ENCODE measurements around the gene GNB5. TPM values are rescaled to one million over a fixed set of nuclear protein-coding genes. Genes with fewer than 3 reads are reported as not detected.

GNB5 gene
- polyA plus RNA-seq, 1 donor from 2014 or later: 89.6 TPM

DNA sequence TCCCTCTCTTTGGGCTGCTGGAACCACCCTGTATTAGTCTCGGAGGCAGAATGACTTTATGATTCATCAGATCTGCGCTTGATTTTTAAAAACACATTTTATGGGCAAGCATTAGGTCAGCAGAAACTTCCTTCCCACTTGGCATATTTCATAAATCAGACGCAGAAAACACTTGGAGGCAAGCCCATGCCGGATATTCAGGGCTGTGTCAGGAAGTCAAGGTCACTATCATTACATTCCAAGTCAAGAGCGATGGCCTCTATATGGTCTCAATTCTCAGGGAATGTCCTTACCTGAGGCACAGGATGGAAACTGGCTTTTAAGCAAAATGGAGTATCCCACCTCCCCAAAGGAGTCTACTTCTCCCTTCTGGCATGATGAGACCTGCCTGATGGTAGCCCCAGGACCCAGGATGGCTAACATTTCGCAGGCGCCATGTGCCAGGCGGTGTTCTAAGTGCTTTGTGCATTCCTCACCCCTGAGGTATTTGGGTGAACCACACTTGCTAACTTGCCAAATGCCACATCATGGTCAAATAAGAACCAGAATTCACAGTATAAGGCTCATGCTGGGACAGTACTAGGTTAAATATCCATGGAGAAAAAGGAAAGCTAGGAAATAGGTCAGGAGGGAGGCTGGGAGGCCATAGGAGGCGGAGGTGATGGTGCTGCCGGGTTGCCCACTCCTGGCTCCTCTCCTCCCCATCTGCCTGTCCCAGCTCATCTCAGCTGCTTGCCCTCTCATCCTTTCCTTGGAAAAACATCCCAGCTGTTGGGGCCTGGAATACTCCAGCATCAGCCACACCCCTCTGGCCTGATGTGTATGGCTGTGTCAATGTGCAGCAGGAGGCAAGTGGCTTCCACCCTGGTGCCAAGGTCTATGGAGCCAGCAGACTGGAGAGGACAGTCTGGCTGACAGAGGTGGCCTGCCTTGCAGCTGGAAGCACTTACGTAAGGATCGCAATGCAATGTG is 97.4 kb downstream of the GNB5 start:
- H3K9ac ChIP-seq (ENCODE audit: low read length): no peak overlapping the region
- TF ChIP-seq EZH2 (IDR thresholded peaks at IDR 0.05; ENCODE audit: borderline replicate concordance, insufficient read depth, low read length, poor library complexity, severe bottlenecking) (no peak), POLR2AphosphoS5 (IDR thresholded peaks at IDR 0.05) (no peak), EP300 (conservative IDR thresholded peaks at IDR 0.05; ENCODE audit: poor library complexity, severe bottlenecking) (no peak), MXI1 (conservative IDR thresholded peaks at IDR 0.05; ENCODE audit: poor library complexity, severe bottlenecking) (no peak), TAF1 (IDR thresholded peaks at IDR 0.05; ENCODE audit: low read depth) (no peak), RAD21 (conservative IDR thresholded peaks at IDR 0.05) (no peak), SMC3 (conservative IDR thresholded peaks at IDR 0.05; ENCODE audit: poor library complexity) (no peak)
- TF ChIP-seq, protein P1, sequence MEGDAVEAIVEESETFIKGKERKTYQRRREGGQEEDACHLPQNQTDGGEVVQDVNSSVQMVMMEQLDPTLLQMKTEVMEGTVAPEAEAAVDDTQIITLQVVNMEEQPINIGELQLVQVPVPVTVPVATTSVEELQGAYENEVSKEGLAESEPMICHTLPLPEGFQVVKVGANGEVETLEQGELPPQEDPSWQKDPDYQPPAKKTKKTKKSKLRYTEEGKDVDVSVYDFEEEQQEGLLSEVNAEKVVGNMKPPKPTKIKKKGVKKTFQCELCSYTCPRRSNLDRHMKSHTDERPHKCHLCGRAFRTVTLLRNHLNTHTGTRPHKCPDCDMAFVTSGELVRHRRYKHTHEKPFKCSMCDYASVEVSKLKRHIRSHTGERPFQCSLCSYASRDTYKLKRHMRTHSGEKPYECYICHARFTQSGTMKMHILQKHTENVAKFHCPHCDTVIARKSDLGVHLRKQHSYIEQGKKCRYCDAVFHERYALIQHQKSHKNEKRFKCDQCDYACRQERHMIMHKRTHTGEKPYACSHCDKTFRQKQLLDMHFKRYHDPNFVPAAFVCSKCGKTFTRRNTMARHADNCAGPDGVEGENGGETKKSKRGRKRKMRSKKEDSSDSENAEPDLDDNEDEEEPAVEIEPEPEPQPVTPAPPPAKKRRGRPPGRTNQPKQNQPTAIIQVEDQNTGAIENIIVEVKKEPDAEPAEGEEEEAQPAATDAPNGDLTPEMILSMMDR (IDR thresholded peaks at IDR 0.05; ENCODE audit: poor library complexity, severe bottlenecking): no peak
- TF ChIP-seq, protein P2, sequence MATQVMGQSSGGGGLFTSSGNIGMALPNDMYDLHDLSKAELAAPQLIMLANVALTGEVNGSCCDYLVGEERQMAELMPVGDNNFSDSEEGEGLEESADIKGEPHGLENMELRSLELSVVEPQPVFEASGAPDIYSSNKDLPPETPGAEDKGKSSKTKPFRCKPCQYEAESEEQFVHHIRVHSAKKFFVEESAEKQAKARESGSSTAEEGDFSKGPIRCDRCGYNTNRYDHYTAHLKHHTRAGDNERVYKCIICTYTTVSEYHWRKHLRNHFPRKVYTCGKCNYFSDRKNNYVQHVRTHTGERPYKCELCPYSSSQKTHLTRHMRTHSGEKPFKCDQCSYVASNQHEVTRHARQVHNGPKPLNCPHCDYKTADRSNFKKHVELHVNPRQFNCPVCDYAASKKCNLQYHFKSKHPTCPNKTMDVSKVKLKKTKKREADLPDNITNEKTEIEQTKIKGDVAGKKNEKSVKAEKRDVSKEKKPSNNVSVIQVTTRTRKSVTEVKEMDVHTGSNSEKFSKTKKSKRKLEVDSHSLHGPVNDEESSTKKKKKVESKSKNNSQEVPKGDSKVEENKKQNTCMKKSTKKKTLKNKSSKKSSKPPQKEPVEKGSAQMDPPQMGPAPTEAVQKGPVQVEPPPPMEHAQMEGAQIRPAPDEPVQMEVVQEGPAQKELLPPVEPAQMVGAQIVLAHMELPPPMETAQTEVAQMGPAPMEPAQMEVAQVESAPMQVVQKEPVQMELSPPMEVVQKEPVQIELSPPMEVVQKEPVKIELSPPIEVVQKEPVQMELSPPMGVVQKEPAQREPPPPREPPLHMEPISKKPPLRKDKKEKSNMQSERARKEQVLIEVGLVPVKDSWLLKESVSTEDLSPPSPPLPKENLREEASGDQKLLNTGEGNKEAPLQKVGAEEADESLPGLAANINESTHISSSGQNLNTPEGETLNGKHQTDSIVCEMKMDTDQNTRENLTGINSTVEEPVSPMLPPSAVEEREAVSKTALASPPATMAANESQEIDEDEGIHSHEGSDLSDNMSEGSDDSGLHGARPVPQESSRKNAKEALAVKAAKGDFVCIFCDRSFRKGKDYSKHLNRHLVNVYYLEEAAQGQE (IDR thresholded peaks at IDR 0.05; ENCODE audit: borderline replicate concordance): no peak

DNA sequence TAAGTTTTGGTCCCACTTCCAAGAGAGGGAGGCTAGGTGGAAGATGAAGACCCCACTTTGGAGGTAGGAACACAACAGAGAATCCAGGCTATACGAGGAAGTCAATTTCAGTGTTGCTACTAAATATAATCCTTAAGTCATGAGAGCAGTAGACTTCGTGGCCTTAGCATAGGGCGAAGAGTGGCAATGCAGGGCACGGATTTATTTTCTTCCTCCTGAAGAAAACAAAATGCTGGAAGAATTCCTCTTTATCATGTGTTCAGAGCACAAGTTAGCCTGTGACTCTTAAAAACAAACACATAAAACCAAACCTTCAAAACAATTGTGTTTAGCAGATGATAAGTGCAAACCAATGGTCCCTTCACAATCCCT is 98.0 kb downstream of the GNB5 start:
- Histone ChIP-seq H3K36me3 (ENCODE audit: insufficient read depth, low read length) (no peaks in the 10 kb centered on the region), H3K4me3 (ENCODE audit: low read length) (no peak overlapping the region), H4K20me1 (ENCODE audit: insufficient read depth) (no peaks in the 10 kb centered on the region), H3K79me2 (replicated peaks; ENCODE audit: insufficient read depth, low read length) (no peaks in the 10 kb centered on the region), H3K9me2 (ENCODE audit: insufficient read depth, low read length) (no peaks in the 10 kb centered on the region), H3K9me3 (ENCODE audit: low read length) (peaks cover 3% of the 10 kb centered on the region), H2AFZ (ENCODE audit: low read depth, low read length) (no peak overlapping the region), H3K27ac (ENCODE audit: low read length) (no peak overlapping the region), H3K9ac (ENCODE audit: low read length) (no peak overlapping the region), H3K4me2 (ENCODE audit: low read length) (no peak overlapping the region), H3F3A (ENCODE audit: insufficient read depth, low read length, poor library complexity, severe bottlenecking) (no peaks in the 10 kb centered on the region), H3K27me3 (ENCODE audit: insufficient read depth, low read depth, low read length) (no peaks in the 10 kb centered on the region)
- no peak for TF ChIP-seq EP300 (conservative IDR thresholded peaks at IDR 0.05; ENCODE audit: poor library complexity, severe bottlenecking)
- TF ChIP-seq MXI1 (conservative IDR thresholded peaks at IDR 0.05; ENCODE audit: poor library complexity, severe bottlenecking): no peak
- no peak for TF ChIP-seq SMC3 (conservative IDR thresholded peaks at IDR 0.05; ENCODE audit: poor library complexity)
- TF ChIP-seq, protein P2 (IDR thresholded peaks at IDR 0.05; ENCODE audit: borderline replicate concordance): no peak
- TF ChIP-seq EZH2 (IDR thresholded peaks at IDR 0.05; ENCODE audit: borderline replicate concordance, insufficient read depth, low read length, poor library complexity, severe bottlenecking): no peak
- TF ChIP-seq, protein P1 (IDR thresholded peaks at IDR 0.05; ENCODE audit: poor library complexity, severe bottlenecking): no peak
- no peak for TF ChIP-seq RAD21 (conservative IDR thresholded peaks at IDR 0.05)
- TF ChIP-seq POLR2AphosphoS5 (IDR thresholded peaks at IDR 0.05): no peak
- TF ChIP-seq TAF1 (IDR thresholded peaks at IDR 0.05; ENCODE audit: low read depth): no peak

More for the DNA sequence above, 97.4 kb downstream of the GNB5 start:
- Histone ChIP-seq H2AFZ (ENCODE audit: low read depth, low read length) (no peak overlapping the region), H3K79me2 (replicated peaks; ENCODE audit: insufficient read depth, low read length) (no peaks in the 10 kb centered on the region), H3K4me2 (ENCODE audit: low read length) (no peak overlapping the region), H3K27ac (ENCODE audit: low read length) (no peak overlapping the region), H3K9me2 (ENCODE audit: insufficient read depth, low read length) (no peaks in the 10 kb centered on the region), H3F3A (ENCODE audit: insufficient read depth, low read length, poor library complexity, severe bottlenecking) (no peaks in the 10 kb centered on the region), H4K20me1 (ENCODE audit: insufficient read depth) (no peaks in the 10 kb centered on the region), H3K4me3 (ENCODE audit: low read length) (no peak overlapping the region), H3K27me3 (ENCODE audit: insufficient read depth, low read depth, low read length) (no peaks in the 10 kb centered on the region), H3K36me3 (ENCODE audit: insufficient read depth, low read length) (no peaks in the 10 kb centered on the region), H3K9me3 (ENCODE audit: low read length) (peaks cover 3% of the 10 kb centered on the region)

Measured in neural cell (in vitro differentiated cells).